DND-41 (cell line): ENCODE measurements around the gene ZMYND15.

ENCODE experiments used
- ATAC-seq: fragments of 200-7000 bp; cut with Tn5 transposase; 3 replicates; pipeline ENCODE4 v1.9.1; 2021; ENCODE audit warnings: low read depth; ENCODE audit not compliant: insufficient read depth
- DNase-seq: peaks from one replicate; pipeline ENCODE4 v3.0.0-alpha.2; 2020
- H2AFZ ChIP-seq: 2 replicates; pipeline ENCODE4 v1.6.0; 2012; ENCODE audit warnings: low read depth, low read length
- H3K27ac ChIP-seq: 2 replicates; pipeline ENCODE4 v1.5.1; 2012; ENCODE audit warnings: low read length, inconsistent platforms
- H3K27me3 ChIP-seq: fragments of 200-600 bp; sonication (generic); 2 replicates; pipeline ENCODE4 v1.6.0; 2012; ENCODE audit warnings: low read length, mild to moderate bottlenecking, inconsistent platforms; ENCODE audit not compliant: insufficient read depth, poor library complexity
- H3K36me3 ChIP-seq: 2 replicates; pipeline ENCODE4 v1.5.1; 2012; ENCODE audit warnings: low read length, inconsistent platforms; ENCODE audit not compliant: insufficient read depth
- H3K4me1 ChIP-seq: 2 replicates; pipeline ENCODE4 v1.5.1; 2012; ENCODE audit warnings: mild to moderate bottlenecking, low read length; ENCODE audit not compliant: insufficient read depth
- H3K4me2 ChIP-seq: 2 replicates; pipeline ENCODE4 v1.6.0; 2012; ENCODE audit warnings: mild to moderate bottlenecking, moderate library complexity, low read length, inconsistent platforms; ENCODE audit not compliant: insufficient read depth
- H3K4me3 ChIP-seq, 2 experiments: fragments of 200-600 bp in 1 of 2; shearing (Covaris generic) in 1 of 2; 2 replicates each; pipeline ENCODE4 v1.5.1; 2012 to 2016; ENCODE audit warnings: inconsistent platforms in 2 of 2, low read length in 2 of 2, mild to moderate bottlenecking in 2 of 2, low read depth in 1 of 2, moderate library complexity in 1 of 2
- H3K79me2 ChIP-seq: 2 replicates; pipeline ENCODE4 v1.6.0; 2012; ENCODE audit warnings: low read length, inconsistent platforms; ENCODE audit not compliant: insufficient read depth
- H3K9ac ChIP-seq: 2 replicates; pipeline ENCODE4 v1.6.0; 2012; ENCODE audit warnings: low read depth, mild to moderate bottlenecking, inconsistent platforms, low read length, moderate library complexity
- H3K9me3 ChIP-seq: 2 replicates; pipeline ENCODE4 v1.5.1; 2012; ENCODE audit warnings: low read length, moderate library complexity, mild to moderate bottlenecking, inconsistent platforms; ENCODE audit not compliant: insufficient read depth, severe bottlenecking
- H4K20me1 ChIP-seq: 2 replicates; pipeline ENCODE4 v1.6.0; 2012; ENCODE audit warnings: low read length; ENCODE audit not compliant: insufficient read depth
- CTCF ChIP-seq: IDR thresholded peaks from 2 replicates; pipeline ENCODE4 v1.5.1; 2012; ENCODE audit warnings: borderline replicate concordance, low read length, moderate library complexity, mild to moderate bottlenecking; ENCODE audit not compliant: poor library complexity, severe bottlenecking; ENCODE audit errors: extremely low read depth
- EZH2 ChIP-seq: IDR thresholded peaks from 3 replicates; pipeline ENCODE4 v1.6.1; 2012; ENCODE audit warnings: borderline replicate concordance, low read depth, mild to moderate bottlenecking, moderate library complexity, low read length, inconsistent platforms; ENCODE audit not compliant: severe bottlenecking

The ZMYND15 gene

GRCh38 chr17:4785311-4786105, 45.9 kb downstream of the ZMYND15 start:
- Histone ChIP-seq H3K36me3 (no peaks in the 10 kb centered on the region), H3K4me3 (no peak overlapping the region), H3K4me1 (peaks cover 16% of the 10 kb centered on the region), H3K9ac (no peak overlapping the region), H3K4me2 (no peak overlapping the region), H2AFZ (no peak overlapping the region), H3K27ac (no peak overlapping the region), H3K79me2 (peaks cover 2% of the 10 kb centered on the region; the same call in 1 of the 2 replicates), H3K27me3 (peaks cover under 1% of the 10 kb centered on the region), H3K9me3 (no peaks in the 10 kb centered on the region), H4K20me1 (no peaks in the 10 kb centered on the region)
- TF ChIP-seq CTCF = no peak
- no peak for TF ChIP-seq EZH2
- DNase-seq = no peak
- no peak for ATAC-seq

GRCh38 chr17:4786106-4786511, 46.5 kb downstream of the ZMYND15 start, which contains the start of gene VMO1:
VMO1 (minus strand) TSS chr17:4786364; CDS start chr17:4786352, 12 bp downstream.
- Histone ChIP-seq H3K36me3 (no peaks in the 10 kb centered on the region), H3K27me3 (no peaks in the 10 kb centered on the region), H3K9me3 (no peaks in the 10 kb centered on the region), H3K4me1 (peaks cover 20% of the 10 kb centered on the region), H4K20me1 (no peaks in the 10 kb centered on the region), H3K27ac (no peak within 1 kb of the TSS), H3K4me2 (no peak within 1 kb of the TSS), H2AFZ (no peak within 1 kb of the TSS), H3K79me2 (peaks cover 2% of the 10 kb centered on the region; the same call in 1 of the 2 replicates), H3K9ac (no peak within 1 kb of the TSS), H3K4me3 (no peak within 1 kb of the TSS)
- DNase-seq (no peak), ATAC-seq (no peak)
- no peak for TF ChIP-seq CTCF
- TF ChIP-seq EZH2 = no peak

- no peaks in the 10 kb centered on the region for H3K27me3 ChIP-seq
- no peaks in the 10 kb centered on the region for H4K20me1 ChIP-seq
- H3K4me3 ChIP-seq = no peak overlapping the region
- H3K4me2 ChIP-seq = no peak overlapping the region
- H3K27ac ChIP-seq = no peak overlapping the region
- H2AFZ ChIP-seq = no peak overlapping the region
- TF ChIP-seq CTCF = no peak
- no peak for TF ChIP-seq EZH2
- no peak overlapping the region for H3K9ac ChIP-seq
- H3K4me1 ChIP-seq = peaks cover 20% of the 10 kb centered on the region
- no peak for ATAC-seq
- peaks cover 2% of the 10 kb centered on the region; the same call in 1 of the 2 replicates for H3K79me2 ChIP-seq
- DNase-seq = no peak
- no peaks in the 10 kb centered on the region for H3K9me3 ChIP-seq
- no peaks in the 10 kb centered on the region for H3K36me3 ChIP-seq
Measured at GRCh38 chr17:4786516-4786915, 46.9 kb downstream of the ZMYND15 start.
